GM18499 (cell line): ENCODE data around the gene AOAH.
"Not testable (repeated sequence)": the region's sequence is repeated elsewhere in the genome, so short reads cannot be mapped to it uniquely, and the experiment has no call there.

ENCODE experiments used
- ATAC-seq: cut with Tn5 transposase; IDR thresholded peaks from one replicate; pipeline ENCODE4 v1.9.1; 2021; ENCODE audit warnings: moderate number of reproducible peaks; ENCODE audit not compliant: insufficient read depth, unreplicated experiment

AOAH gene

DNA sequence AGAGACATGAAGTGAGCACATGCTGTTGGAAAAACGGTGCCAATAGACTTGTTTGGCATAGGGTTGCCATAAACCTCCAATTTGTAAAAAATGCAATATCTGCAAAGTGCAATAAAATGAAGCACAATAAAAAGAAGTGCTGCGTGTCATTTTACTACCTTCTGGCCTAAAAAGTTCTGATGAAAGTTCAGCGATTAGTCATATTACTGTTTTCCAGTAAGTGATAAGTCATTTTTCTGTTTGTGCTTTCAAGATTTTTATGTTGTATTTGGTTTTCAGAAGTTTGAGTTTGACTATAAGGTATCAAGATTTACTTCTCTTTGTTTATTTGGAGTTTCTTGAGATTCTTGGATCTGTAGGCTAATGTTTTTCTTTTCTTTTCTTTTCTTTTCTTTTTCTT is 16.8 kb downstream of the AOAH start:
- ATAC-seq, result no peak

DNA sequence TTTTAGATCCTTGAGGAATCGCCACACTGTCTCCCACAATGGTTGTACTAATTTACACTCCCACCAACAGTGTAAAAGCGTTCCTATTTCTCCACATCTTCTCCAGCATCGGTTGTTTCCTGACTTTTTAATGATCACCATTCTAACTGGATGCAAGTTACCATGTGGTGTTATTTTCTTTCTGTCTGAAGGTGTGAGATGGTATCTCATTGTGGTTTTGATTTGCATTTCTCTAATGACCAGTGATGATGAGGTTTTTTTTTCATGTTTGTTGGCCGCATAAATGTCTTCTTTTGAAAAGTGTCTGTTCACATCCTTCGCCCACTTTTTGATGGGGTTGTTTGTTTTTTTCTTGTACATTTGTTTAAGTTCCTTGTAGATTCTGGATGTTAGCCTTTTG is 20.4 kb downstream of the AOAH start:
- ATAC-seq, result not testable (repeated sequence)

DNA sequence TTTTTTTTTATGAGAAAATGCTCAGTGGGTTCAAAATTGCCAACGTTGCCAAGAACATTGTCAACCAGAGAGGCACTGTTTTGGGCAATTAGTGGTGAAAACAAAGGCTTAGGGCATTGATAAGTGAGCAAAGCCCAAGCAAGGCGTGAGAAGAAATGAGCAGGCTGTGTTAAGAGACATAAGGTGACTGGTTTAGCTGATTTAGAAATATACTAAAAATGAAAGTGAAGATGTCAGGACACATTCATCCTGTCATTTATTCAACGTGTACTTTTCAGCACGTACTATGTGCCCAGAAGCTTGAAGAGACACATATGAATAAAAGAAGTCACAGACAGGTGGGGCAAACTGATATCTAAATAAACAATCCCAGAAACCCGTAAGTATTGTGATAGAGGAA is 31.8 kb downstream of the AOAH start:
- ATAC-seq, result no peak

DNA sequence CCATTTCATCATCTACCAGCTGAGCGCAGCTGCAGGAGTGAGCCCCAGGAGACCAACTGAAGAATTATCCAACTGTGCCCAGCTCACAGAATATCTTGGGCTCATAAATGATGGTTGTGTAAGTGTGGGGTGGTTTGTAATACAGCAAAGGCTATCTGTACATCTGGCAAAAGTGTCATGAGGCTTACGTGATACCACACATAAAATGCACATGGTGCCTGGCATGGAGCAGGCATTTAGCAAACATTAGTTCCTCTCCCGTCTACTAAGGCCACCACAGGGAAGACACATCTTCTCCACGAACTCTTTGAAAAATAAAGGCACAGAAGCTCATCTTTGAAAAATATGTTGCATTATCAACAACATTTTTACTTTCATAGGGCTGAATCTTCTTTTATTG is 32.3 kb downstream of the AOAH start:
- ATAC-seq, result no peak

DNA sequence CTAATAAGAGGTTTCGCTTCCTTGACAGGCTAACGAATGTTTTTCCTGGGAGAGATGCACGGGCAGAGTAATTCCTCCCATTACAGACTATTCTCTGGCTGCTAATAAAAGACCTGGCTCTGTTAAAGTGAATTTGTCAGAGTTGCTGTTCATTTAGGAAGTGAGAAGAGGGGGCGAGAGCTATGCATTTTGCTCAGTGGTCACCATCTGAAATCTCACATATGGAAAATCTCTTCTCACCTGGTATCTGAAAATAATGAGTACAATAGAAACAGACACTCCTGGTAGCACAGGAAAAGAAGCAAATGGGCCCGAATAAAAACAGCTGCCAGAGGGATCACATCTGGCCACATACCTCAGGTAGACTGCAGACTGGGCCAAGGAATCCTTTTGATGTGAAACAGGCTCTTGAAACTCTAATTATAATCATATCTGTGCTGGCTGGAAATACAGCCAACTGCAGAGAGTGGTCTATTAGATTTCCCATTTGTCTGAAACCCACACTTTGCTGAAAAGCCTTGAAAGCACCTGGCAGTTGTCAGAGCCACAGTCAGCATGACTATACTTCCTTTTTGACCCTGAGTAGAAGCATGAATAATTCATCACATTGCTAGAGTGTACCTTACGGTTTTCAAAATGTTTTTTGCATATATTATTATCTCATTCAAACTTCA is 33.6 kb downstream of the AOAH start:
- ATAC-seq, result peak; percentile 44

DNA sequence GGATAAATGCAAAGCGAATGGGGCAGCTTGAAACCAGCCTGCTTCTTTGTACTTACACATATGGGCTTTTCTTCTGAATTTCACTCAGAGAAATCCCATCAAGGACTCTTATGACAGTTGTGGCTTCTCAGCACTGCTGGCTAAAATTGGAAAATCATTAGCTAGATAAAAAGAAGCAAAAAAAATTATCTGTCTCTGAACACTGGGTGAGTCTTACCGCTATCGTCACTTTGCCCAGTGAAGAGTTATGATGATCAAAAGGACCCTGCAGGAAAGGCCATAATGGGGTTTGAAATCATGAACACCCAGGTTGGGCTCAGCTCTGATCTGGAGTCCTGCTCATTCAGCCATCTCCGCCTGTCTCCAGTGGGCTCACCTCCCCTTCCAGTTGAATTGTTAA is 34.3 kb downstream of the AOAH start:
- no peak for ATAC-seq

DNA sequence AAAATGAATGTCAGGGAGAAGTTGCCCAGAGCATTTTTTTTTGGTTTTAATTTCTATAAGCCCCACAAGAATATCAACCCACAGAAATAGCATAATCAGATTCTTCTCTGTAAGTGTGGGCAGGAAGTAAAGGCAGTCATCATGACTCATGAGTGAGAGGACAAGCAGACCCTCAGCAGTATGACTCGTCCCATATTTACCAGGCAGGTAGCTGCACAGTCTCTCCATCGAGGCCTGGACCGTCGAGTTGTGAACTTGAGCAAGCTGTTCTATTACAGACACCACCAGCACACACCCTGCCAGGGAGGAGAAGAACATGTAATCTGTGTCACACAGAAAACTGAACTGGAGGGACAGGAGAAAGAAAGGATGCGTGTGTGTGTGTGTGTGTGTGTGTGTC is 37.8 kb downstream of the AOAH start:
- no peak for ATAC-seq

DNA sequence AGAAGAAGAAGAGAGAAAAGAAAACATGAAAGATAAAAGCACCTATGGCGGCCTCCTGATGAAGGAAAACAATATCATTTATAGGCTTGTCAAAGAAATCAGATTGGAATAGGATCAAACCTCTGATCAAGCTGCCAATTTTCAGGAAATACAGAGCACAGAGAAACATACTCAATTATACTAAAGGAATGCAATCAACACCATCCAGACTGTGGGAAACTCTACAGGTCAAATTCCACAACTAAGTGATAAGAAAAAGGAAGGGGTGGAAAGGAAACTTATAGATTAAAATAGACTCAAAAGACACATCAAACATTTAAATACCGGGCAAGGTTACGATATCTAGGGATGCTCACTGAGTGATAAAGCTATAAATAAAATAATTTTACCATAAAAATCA is 39.3 kb downstream of the AOAH start:
- ATAC-seq, result no peak

DNA sequence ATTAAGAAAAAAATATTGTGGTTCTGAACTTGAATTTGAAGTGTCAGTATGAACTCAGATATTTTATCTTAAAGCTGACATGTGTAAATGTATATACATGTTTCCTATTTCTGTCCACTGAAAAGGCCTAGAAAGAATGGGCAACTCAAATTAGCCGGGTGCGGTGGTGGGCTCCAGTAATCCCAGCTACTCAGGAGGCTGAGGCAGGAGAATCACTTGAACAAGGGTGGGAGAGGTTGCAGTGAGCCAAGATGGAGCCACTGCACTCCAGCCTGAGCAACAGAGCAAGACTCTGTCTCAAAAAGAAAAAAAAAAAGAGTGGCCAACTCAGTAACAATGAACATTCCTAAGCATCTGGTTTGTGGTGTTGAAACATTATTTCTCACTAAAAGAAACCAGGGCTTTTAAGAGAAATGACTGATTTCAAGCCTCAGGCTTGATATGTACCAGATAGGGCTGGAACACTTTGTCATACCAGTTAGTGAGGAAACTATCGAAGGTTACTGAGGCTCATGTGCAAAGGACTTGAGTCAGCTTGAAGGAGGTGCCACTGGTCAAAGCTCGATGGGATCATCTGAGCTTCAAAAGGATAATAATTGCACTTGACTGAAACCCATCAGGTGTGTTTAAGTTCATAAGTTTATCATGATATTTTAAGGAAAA is 40.5 kb downstream of the AOAH start:
- ATAC-seq, result no peak

DNA sequence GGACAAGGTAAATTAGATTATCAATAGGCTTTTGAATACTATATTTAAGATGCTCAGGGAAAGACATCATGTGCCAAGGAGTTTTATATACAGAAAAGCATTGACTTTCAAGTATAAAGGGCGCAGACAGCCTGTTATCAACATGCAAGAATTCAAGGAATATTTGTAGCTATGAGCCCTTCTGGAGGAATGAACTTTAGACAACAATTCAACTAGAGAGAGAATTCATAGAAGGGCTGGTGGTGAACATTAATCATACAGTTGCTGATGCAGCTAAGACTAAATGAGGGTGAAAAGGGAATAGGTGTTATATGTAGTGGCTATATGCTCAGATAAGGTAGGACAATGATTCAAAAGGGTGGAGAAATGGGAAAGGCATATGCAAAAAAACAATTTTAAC is 41.2 kb downstream of the AOAH start:
- no peak for ATAC-seq

DNA sequence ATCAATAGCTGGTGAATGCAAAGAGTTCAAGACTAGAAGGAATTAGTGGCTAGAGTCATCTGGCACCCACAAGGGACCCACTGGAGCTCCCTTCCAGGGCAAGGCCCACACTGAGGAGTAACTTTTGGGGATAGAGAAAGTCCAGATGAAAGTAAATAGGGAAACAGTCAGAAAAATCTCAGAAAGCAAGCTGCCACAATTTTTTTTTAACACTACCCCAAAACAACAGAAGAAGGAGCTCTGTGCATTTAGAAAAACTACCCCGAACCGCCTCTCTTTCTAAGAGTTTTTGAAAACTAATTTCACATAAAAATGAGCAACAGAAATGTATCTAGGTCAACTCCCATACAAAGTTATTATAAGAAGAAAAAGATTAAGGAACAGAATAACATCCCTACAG is 42.2 kb downstream of the AOAH start:
- no peak for ATAC-seq

DNA sequence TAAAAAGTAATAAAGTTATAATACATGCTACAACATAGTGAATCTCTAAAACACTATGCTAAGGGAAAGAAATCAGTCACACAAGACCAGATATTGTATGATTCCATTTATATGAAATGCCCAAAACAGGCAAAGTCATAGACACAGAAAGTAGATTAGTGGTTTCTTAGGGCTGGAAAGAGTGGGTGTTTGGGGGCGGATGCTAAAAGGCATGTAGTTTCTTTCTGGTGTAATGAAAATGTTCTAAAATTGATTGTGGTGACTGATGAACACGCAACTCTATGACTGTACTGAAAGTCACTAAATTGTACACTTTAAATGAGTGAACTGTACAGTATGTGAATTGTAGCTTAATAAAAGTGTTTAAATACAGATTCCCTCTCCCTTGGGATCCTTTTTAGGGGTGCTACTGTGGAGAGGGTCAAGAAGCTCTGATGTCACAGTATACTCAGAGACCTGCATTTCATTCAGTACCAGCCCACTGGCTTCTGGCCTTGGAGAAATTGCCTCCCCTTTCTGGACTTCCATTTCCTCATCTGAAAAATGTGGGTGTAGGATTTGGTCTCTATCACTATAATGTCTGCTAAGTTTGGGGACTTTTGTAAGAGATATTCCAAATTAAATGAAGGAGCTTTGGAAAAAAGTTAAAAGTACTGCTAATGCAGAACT is 46.4 kb downstream of the AOAH start:
- no peak for ATAC-seq

DNA sequence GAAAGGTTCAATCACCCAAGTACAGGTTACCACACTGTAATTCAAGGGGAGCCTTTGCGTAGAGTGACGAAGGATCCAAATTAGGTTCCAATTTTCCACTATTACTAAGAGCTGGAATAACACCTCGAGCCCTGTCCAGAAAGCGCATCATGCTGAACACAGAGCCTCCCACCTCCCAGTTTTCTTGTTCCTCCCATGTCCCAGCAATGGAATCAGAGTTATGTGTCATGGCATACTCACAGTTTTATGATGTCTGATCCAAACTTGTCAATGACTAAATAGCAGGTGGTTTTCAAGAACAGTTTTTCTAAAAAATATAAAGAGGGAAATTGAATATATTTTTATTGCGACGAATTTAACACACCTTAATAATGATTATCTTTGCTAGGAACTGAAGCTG is 50.6 kb downstream of the AOAH start:
- ATAC-seq, result no peak

DNA sequence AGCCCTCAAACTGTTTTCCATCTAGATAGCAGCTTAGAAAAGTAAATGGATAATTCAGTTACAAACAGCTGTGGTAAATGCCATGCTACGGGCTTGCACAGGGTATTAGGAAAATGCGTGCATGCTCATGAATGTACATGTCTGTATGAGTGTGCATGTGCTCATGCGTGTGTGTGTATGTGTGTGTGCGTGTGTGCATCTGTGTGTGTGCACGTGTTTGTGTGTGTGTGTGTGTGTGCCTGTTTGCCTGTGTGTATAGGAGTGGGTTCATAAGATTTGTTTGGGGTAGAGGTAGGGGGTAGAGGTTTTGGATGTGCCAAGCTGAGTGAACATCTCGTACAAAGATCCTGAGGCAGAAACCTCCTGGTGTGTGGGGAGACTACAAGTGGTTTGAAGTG is 52.9 kb downstream of the AOAH start:
- no peak for ATAC-seq

DNA sequence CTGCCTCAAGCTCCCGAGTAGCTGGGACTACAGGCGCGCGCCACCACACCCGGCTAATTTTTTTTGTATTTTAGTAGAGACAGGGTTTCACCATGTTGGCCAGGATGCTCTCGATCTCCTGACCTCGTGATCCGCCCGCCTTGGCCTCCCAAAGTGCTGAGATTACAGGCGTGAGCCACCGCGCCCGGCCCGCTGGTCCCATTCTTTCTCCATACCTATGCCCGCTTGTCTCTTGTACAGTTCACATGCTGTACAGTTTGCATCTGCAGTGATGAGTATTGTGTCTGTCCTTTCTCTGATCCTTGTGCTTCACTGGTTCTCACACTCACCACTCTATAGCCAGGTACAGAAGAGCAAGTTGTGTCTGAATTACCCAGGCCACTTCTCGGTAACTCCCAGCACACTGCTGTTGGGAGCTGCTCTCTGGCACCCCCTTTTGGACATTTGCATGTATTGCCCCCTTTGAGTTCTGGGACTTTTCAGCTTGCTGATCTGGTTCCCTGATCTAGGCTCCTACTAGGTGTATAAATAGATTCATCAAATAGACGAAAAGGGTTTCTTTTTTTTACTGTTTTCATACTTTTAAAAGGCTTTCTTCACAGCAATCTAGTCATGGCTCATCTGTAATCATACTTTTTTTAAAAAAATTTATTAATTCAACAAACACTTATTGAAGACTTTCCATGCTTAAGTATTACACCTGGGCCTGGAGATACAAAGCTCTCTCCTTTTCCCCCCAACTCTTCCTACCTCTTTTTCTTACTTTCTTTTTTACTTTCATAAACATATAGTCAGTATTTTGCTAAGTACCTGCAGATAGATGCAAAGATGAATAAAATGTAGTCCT is 53.5 kb downstream of the AOAH start:
- peak; percentile 68 for ATAC-seq

DNA sequence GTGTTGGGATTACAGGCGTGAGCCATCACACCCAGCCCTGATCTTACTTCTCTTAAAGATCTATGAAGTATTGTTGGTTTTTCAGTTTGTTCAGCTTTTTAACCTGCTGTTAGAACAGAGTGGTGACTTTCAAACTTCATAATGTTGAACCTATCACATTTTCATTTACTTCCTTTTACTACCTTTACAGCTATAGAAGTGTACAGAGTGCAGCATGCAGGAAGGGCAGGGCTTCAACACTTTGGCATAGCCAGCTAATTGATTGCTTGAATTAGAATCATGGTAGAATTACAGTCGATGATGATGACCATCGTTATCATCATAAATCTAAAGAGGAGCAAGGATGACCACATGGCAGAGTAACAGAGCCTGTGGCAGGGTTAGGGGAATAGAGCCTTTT is 55.5 kb downstream of the AOAH start:
- ATAC-seq, result no peak

DNA sequence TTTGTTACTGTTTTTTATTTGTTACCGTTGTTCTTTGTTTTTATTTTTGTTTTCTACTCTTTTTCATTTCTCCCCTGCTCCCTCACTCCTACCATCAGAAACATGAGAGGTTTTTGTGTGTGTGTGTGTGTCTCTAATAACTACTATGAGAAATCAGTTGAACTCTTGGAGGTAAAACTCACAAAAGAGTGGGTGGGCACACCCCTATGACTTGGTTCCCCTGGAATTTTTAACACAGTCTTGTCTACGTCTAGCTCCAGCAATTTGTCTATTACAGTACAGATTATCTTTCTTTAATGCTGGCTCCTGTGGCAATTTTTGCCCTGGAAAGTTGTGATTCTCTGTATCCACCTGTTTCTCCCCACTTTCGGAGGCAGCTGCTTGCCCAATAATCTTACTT is 56.2 kb downstream of the AOAH start:
- no peak for ATAC-seq

DNA sequence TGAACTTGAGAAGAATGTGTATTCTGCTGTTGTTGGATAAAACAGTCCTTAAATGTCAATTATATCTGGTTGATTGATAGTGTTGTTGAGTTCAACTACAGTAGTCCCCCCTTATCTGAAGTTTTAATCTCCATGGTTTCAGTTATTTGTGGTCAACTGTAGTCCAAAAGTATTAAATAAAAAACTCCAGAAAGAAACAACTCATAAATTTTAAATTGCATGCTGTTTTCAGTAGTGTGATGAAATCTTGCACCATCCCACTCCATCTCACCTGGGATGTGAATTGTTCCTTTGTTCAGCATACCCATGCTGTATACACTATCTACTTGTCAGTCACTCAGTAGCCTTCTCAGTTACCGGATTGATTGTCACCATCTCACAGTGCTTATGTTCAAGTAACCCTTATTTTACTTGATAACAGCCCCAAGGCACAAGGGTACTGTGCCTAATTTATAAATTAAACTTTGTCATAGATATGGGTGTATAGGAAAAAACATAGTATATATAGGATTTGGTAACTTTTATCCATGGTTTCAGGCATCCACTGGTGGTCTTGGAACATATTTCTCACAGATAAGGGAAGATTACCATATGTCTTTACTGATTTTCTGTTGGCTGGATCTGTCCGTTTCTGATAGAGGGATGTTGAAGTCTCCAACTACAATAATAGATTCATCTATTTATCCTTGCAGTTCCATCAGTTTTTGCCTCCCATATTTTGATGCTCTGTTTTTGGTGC is 57.1 kb downstream of the AOAH start:
- no peak for ATAC-seq

DNA sequence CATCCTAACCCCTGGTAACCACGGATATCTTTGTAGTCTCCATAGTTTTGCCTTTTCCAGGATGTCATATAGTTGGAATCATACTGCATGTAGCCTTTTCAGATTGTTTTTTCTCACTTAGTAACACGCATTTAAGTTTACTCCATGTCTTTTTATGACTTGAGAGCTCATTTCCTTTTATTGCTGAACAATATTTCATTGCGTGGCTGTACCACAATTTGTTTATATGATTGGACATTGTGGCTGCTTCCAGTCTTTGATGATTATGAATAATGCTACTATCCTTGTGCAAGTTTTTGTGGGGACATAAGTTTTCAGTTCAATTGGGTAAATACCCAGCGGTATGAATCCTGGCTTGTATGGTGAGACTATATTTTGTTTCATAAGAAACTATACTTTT is 60.8 kb downstream of the AOAH start:
- no peak for ATAC-seq

DNA sequence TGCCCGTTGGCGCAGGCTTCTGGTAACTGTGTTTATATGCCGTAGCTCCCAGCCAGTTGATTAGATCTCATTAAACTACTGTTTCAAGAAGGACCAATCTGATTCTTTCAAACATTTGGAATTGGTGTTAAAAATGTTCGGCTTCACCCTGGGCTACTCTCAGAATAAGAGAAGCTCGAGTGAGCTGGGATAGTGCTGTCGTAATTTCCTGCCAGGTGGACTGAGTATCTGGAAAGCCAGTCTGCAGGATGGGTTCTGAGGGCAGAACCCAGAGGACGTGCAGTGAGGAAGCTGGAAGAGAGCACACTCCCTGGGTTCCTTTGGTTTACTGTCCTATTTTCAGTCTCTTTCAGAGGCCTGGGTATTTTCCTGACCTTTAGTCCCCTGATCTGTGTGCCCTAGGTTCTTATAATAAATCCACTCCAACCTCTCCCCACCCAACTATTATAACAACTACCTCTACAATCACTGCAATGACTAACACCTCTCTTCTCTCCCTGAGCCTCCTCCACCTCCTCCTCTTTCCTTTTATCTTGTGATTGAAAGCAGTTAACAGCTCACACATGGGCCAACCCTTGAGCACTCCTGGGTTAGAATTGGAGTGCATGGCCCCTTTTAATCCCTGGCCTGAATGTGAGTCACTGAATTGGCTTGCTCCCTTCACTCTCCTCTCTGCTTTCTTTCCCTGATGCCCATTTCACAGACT is 63.0 kb downstream of the AOAH start:
- ATAC-seq, result no peak
